Spleen (tissue), 11 donors: ENCODE data around the gene MRPL45. TPM values are rescaled to one million over a fixed set of nuclear protein-coding genes. Genes with fewer than 3 reads are reported as not detected.

Source experiments
- DNase-seq: peaks from one replicate; pipeline ENCODE4 v3.0.0-alpha.2; 2020
- H3K27ac ChIP-seq, 8 donors: fragments of 200-600 bp; sonication (generic) in 7 of 8; 1 replicate in 4 of 8; 2 replicates in 4 of 8; pipeline versions ENCODE4 v1.5.0 to v1.8.0; 2016 to 2021; ENCODE audit warnings: inconsistent platforms in 4 of 8, mild to moderate bottlenecking in 4 of 8, moderate library complexity in 1 of 8
- H3K27me3 ChIP-seq, 7 donors: fragments of 200-600 bp; sonication (generic) in 6 of 7; replicated peaks in 1 of 7; 1 replicate in 4 of 7; 2 replicates in 3 of 7; pipeline versions ENCODE4 v1.5.0 to v1.8.0; 2016 to 2021; ENCODE audit warnings: inconsistent platforms in 3 of 7, mild to moderate bottlenecking in 1 of 7
- H3K36me3 ChIP-seq, 6 donors: fragments of 200-600 bp; sonication (generic) in 5 of 6; 1 replicate in 4 of 6; 2 replicates in 2 of 6; pipeline versions ENCODE4 v1.5.0 to v1.8.0; 2016 to 2021; ENCODE audit warnings: inconsistent platforms in 2 of 6
- H3K4me1 ChIP-seq, 6 donors: fragments of 200-600 bp; sonication (generic) in 5 of 6; 1 replicate in 3 of 6; 2 replicates in 3 of 6; pipeline versions ENCODE4 v1.5.0 to v1.8.0; 2016 to 2021; ENCODE audit warnings: inconsistent platforms in 3 of 6
- H3K4me3 ChIP-seq, 8 donors: fragments of 200-600 bp; sonication (generic) in 7 of 8; 1 replicate in 4 of 8; 2 replicates in 4 of 8; pipeline versions ENCODE4 v1.5.0 to v1.8.0; 2016 to 2021; ENCODE audit warnings: inconsistent platforms in 4 of 8, mild to moderate bottlenecking in 4 of 8, moderate library complexity in 2 of 8
- H3K9me3 ChIP-seq, 8 donors: fragments of 200-600 bp; sonication (generic) in 7 of 8; 1 replicate in 4 of 8; 2 replicates in 4 of 8; pipeline versions ENCODE4 v1.5.0 to v1.8.0; 2016 to 2021; ENCODE audit warnings: inconsistent platforms in 4 of 8
- POLR2A ChIP-seq, 3 donors: fragments of 450-650 bp; IDR thresholded peaks; one replicate each; pipeline ENCODE4 v1.5.1; 2017; ENCODE audit warnings: antibody characterized with exemption in 3 of 3, mild to moderate bottlenecking in 1 of 3
- POLR2AphosphoS5 ChIP-seq, 3 donors: sonication (generic); formaldehyde crosslinking; IDR thresholded peaks; one replicate each; pipeline ENCODE4 v1.5.1; 2017; ENCODE audit warnings: antibody characterized with exemption in 3 of 3
- WGBS, 5 donors: extraction: QIAGEN DNeasy Blood & Tissue Kit in 3 of 5; methylation state at CpG; one replicate each; pipeline versions ENCODE4 v1.1.5 to v1.1.7; 2013 to 2018; 5-methylcytosine and 5-hydroxymethylcytosine counted together
- intact Hi-C: fragments of 100-400 bp; cut with DNase I; formaldehyde crosslinking; loops from one replicate; pipeline ENCODE4 v1.15.0; 2023; ENCODE audit warnings: low total_unique reads
- polyA plus RNA-seq, 3 donors: library from polyadenylated mRNA; stranded (reverse); fragments of 200-250 nt; gene quantifications; one replicate each; pipeline ENCODE4 v1.2.1, GENCODE V29; 2013
- total RNA-seq, 7 donors: library from RNA; depleted of rRNA in 3 of 7; stranded (reverse); fragments of >200 nt in 3 of 7; fragmentation: NEBNext Ultra II Directional in 4 of 7; extraction: Animal tissue kit (Norgen Biotek cat#: 25700) in 4 of 7; gene quantifications; one replicate each; pipeline versions ENCODE4 v1.1.0 to v1.2.1, GENCODE V29; 2016 to 2021
- TF ChIP-seq, protein P1 (sequence below), 11 experiments: fragments of 200-600 bp in 7 of 11; fragments of 450-650 bp in 4 of 11; sonication (generic) in 4 of 11; IDR thresholded peaks in 8 of 11; conservative IDR thresholded peaks in 3 of 11; 1 replicate in 7 of 11; 2 replicates in 4 of 11; pipeline versions ENCODE4 v1.4.0 to v1.8.0; 2016 to 2021; ENCODE audit warnings: antibody characterized with exemption in 11 of 11, inconsistent platforms in 4 of 11, mild to moderate bottlenecking in 1 of 11
- donor health status: healthy with polysubstance abuse.
- donor health status: DM: no; HTN: no; CAD: no; lungs with moderate emphysema.
- donor health status: DM: no; HTN: no; CAD: no.
- donor health status: Bipolar disorder and iron deficiency.
- donor health status: healthy.
- donor health status: DM: no; HTN: no; CAD: no.
- donor health status: DM: yes; HTN: yes; CAD: no.

MRPL45 gene
- total and polyA plus RNA-seq, 10 donors = 17.4 to 25.6 (median 20.7) TPM

DNA sequence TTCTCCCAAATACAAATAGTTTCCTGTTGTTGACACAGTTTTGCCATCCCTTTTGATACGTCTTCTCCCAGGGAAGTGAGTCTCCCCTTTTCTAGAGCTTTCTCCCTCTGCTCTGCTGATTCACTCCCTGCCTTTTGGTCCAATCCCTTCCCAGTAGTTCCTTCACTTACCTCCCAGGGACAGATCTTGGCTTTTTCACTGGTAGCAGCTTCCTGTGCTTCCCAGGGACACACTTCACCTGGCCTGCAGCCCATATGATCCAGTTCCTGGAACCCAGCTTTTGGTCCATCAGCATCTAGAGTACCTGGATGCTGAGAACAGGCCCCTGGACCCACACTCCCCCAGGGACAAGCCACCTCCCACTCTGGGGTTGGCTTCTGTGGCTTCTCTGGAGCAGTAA, 31.0 kb downstream of the MRPL45 start:
- 38 to 59% (median 48%) methylated on average over 1 of the region's 1 CpG for WGBS, 5 donors

DNA sequence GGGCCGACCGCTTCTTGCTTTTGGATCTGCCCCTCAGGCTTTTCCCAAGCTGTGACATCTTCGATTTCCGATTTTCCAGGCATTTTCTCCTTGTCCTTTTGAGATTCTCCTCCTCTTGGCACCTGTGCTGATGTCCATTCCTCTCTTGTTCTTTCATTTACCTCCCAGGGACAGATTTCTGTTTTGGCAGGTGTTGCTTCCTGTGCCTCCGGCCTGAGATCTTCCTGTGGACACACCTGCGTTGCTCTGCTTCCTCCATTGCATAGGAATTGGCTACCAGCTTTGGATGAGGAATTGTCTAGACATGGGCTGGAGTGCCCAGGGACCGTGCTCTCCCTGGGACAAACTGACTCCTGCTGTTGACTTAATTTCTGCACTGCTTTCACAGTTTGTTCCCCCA, 31.7 kb downstream of the MRPL45 start:
- 67 to 82% (median 73%) methylated on average over 7 of the region's 7 CpGs for WGBS, 5 donors
- no peak for DNase-seq

More for the DNA sequence above, 31.0 kb downstream of the MRPL45 start:
- peaks cover 0 to 14% (median 11%) of the 10 kb centered on the region in 6 donors for H3K36me3 ChIP-seq
- H3K9me3 ChIP-seq = no peaks in the 10 kb centered on the region
- peaks cover 0 to 26% (median 13%) of the 10 kb centered on the region in 6 donors for H3K4me1 ChIP-seq
- H3K4me3 ChIP-seq = no peak overlapping the region
- H3K27me3 ChIP-seq = peaks cover 0 to 8% (median 0%) of the 10 kb centered on the region in 7 donors
- DNase-seq = no peak
- intact Hi-C loops = no loop called here
- no peak overlapping the region for H3K27ac ChIP-seq
- TF ChIP-seq, protein P1, sequence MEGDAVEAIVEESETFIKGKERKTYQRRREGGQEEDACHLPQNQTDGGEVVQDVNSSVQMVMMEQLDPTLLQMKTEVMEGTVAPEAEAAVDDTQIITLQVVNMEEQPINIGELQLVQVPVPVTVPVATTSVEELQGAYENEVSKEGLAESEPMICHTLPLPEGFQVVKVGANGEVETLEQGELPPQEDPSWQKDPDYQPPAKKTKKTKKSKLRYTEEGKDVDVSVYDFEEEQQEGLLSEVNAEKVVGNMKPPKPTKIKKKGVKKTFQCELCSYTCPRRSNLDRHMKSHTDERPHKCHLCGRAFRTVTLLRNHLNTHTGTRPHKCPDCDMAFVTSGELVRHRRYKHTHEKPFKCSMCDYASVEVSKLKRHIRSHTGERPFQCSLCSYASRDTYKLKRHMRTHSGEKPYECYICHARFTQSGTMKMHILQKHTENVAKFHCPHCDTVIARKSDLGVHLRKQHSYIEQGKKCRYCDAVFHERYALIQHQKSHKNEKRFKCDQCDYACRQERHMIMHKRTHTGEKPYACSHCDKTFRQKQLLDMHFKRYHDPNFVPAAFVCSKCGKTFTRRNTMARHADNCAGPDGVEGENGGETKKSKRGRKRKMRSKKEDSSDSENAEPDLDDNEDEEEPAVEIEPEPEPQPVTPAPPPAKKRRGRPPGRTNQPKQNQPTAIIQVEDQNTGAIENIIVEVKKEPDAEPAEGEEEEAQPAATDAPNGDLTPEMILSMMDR (IDR thresholded peaks at IDR 0.05 in 8 of 11, conservative IDR thresholded peaks at IDR 0.05 in 3 of 11) = no peak
- TF ChIP-seq POLR2A (IDR thresholded peaks at IDR 0.05) (no peak), POLR2AphosphoS5 (IDR thresholded peaks at IDR 0.05) (no peak)

DNA sequence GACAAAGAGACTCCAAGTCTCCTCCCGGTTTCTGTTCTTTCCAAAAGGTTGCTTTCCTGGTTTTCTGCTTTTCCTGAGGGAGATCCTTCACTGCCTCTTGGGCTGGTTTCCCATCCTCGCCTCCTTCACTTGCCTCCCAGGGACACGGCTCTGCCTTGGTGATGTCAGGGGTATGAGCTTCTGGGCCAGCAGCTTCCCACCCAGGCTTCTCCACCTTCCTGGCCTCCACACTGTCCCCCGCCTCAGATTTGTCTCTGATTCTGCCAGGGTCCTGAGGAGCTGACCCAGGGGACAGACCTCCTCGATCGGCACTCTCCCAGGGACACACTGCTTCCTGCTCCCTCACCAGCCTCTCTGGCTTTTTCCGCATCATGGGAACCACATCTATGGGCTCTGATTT, 32.3 kb downstream of the MRPL45 start:
- Histone ChIP-seq H3K27ac (no peak overlapping the region), H3K27me3 (peaks cover 0 to 22% (median 0%) of the 10 kb centered on the region in 7 donors), H3K4me3 (no peak overlapping the region), H3K9me3 (no peaks in the 10 kb centered on the region), H3K36me3 (peaks cover 0 to under 1% (median 0%) of the 10 kb centered on the region in 6 donors), H3K4me1 (peaks cover 0 to 26% (median 13%) of the 10 kb centered on the region in 6 donors)
- WGBS, 5 donors = 81 to 91% (median 87%) methylated on average over 7 of the region's 7 CpGs
- DNase-seq = peak; percentile 34
- intact Hi-C loops = no loop called here
- TF ChIP-seq, protein P1 (IDR thresholded peaks at IDR 0.05 in 8 of 11, conservative IDR thresholded peaks at IDR 0.05 in 3 of 11) = no peak
- TF ChIP-seq POLR2AphosphoS5 (IDR thresholded peaks at IDR 0.05) (no peak), POLR2A (IDR thresholded peaks at IDR 0.05) (no peak)

More for the DNA sequence above, 31.7 kb downstream of the MRPL45 start:
- Histone ChIP-seq H3K27ac (no peak overlapping the region), H3K27me3 (peaks cover 0 to 15% (median 0%) of the 10 kb centered on the region in 7 donors), H3K9me3 (no peaks in the 10 kb centered on the region), H3K4me1 (peaks cover 0 to 26% (median 13%) of the 10 kb centered on the region in 6 donors), H3K36me3 (peaks cover 0 to 7% (median 5%) of the 10 kb centered on the region in 6 donors), H3K4me3 (no peak overlapping the region)
- TF ChIP-seq POLR2A (IDR thresholded peaks at IDR 0.05) = no peak
- no peak for TF ChIP-seq POLR2AphosphoS5 (IDR thresholded peaks at IDR 0.05)
- TF ChIP-seq, protein P1 (IDR thresholded peaks at IDR 0.05 in 8 of 11, conservative IDR thresholded peaks at IDR 0.05 in 3 of 11) = no peak
- intact Hi-C loops = no loop called here

DNA sequence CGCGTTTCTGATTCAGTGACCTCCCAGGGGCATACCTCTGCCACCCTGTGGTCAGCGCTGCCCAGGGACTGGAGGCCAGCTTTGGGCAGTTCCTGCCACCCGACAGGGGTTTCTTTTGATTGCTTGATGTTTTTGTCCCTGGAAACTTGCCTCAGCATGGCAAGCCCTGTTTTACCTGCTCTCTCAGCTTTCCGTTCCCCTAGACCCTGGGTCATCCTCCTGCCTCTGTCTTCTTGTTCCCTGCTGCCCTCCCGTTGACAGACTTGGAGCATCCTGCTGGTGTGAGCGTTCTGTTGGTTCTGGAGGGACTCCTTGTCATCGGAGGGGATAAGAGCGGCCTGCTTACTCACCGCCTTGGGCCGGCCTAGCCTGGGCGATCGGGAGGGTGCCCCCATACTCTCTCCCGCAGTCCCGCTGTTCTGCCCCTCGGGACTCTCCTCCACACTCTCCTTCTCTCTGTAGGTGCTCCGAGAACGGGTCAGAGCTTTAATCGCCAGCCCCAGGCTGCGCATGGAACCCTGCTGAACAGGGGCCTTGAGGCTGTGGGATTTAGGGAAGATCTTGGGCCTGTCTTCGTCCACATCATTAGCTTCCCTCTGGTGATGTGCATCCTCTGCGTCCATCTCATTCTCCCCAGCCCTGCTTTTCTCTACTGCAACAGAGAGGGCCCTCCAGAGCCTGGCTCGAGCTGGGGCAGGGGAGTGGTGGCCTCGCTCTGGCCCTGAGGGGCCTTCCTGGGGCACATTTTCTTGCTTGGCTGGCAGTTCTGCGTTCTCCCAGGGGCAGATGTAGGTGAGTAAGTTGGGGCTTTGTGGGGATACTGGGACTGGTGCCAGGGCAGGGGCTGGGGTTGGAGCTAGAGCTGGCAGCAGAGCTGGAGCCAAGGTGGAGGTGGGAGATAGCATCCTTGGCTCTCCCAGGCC, 33.1 kb downstream of the MRPL45 start:
- H3K4me1 ChIP-seq = peaks cover 0 to 26% (median 13%) of the 10 kb centered on the region in 6 donors
- H3K27me3 ChIP-seq = peaks cover 0 to 27% (median 0%) of the 10 kb centered on the region in 7 donors
- no peak for DNase-seq
- no peaks in the 10 kb centered on the region for H3K9me3 ChIP-seq
- no peak for TF ChIP-seq POLR2A (IDR thresholded peaks at IDR 0.05)
- TF ChIP-seq POLR2AphosphoS5 (IDR thresholded peaks at IDR 0.05) = no peak
- TF ChIP-seq, protein P1 (IDR thresholded peaks at IDR 0.05 in 8 of 11, conservative IDR thresholded peaks at IDR 0.05 in 3 of 11) = no peak
- 89 to 94% (median 92%) methylated on average over 25 of the region's 25 CpGs for WGBS, 5 donors
- H3K36me3 ChIP-seq = no peaks in the 10 kb centered on the region
- no peak overlapping the region for H3K27ac ChIP-seq
- intact Hi-C loops = no loop called here
- H3K4me3 ChIP-seq = no peak overlapping the region
